HG03575 (cell line): ENCODE measurements around the gene TUBA1A.
"Not testable (repeated sequence)": the region's sequence is repeated elsewhere in the genome, so short reads cannot be mapped to it uniquely, and the experiment has no call there.

Experiments
- ATAC-seq: cut with Tn5 transposase; IDR thresholded peaks from one replicate; pipeline ENCODE4 v1.9.1; 2021; ENCODE audit not compliant: unreplicated experiment, insufficient number of reproducible peaks, low FRiP score; ENCODE audit errors: extremely low read depth

TUBA1A gene

DNA sequence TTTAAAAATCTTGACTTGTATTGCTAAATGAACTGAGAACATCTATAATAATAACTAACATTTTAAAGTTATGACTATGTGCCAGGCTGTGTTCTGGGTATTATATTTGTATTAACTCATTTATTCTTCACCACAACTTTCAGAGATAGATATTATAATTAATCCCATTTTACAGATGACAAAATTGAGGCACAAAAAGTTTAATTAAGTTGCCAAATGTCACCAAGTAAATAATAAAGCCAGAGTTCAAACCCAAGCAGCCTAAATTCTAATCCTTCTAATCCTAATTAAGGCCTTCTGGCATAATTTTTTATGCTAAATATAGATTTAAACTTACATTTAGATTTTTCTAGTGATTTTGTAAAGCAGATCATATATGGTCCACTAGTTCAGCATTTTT lies 17.5 kb upstream of the TUBA1A start:
- ATAC-seq = no peak

DNA sequence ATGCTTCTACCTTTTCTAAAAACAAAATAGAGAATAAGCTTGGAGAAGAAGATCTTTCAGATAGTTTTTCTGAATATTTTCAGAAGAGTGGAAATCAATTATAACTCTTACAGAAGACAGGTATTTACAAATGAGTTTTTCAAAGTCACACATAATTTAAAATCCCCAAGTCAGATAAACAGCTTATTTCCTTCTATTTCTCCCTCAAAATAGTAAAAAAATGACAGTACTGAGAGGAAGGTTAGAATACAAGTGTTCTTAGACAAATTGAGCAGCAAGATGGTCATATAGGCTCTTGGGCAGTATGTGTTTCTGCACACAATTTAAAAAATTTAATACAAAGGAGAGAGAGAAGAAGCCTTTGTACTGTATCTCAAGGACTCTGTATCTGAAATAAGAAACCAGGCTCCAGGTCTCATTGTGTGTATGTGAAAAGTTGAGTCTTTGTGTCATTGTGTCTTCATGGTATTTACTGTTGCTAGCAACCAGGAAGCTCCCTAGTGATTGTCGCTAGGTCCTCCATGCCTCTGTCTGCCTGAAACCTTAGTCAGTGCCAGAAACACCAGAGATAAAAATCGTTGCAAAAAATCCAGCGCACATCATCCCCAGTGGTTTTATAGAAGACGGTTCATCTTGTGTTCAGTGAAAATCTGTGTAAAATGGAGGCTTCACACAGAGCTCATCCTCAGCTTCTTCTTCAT lies 12.9 kb upstream of the TUBA1A start:
- no peak for ATAC-seq

GRCh38 chr12:49200919-49201594 lies 12.2 kb upstream of the TUBA1A start:
- ATAC-seq = no peak

GRCh38 chr12:49198431-49199155 lies 9.7 kb upstream of the TUBA1A start:
- no peak for ATAC-seq

DNA sequence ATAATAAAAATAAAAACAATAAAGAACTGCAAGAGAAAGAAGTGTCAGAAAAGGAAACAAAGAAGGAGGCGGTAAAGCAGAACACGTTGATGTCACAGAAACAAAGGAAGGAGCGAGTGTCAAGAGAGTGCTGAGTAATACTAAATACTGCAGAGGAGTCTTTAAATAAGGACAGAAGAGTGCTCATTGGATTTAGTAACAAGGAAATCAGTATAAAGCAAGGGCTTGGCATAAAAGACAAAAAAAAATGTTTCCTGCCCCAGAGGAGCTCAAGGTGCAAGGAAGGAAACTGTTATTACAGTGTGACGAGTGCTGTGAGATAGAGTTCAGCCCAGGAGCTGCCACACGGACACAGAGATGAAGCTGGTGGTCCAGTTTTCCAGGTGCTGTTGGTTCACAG lies 8.4 kb upstream of the TUBA1A start:
- no peak for ATAC-seq

DNA sequence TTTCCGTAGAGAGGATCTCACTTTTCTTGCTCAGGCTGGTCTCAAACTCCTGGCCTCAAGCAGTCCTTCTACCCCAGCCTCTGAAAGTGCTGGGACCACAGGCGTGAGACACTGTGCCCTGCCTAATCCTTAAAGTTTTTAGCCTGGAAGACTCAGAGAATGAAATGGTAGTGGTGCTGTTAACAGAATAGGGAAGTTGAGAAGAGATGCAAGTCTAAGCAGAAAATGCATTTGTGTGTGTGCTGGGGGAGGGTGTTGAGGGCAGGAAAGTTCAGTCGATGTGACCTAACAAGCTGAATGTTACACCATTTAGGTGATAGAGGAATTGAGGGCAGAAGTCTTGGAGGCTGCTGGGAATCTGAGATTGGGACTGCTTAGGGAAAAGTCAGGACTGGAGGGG lies 6.9 kb upstream of the TUBA1A start:
- no peak for ATAC-seq

- not testable (repeated sequence) for ATAC-seq
Observed at GRCh38 chr12:49193746-49194145, 4.9 kb upstream of the TUBA1A start.

DNA sequence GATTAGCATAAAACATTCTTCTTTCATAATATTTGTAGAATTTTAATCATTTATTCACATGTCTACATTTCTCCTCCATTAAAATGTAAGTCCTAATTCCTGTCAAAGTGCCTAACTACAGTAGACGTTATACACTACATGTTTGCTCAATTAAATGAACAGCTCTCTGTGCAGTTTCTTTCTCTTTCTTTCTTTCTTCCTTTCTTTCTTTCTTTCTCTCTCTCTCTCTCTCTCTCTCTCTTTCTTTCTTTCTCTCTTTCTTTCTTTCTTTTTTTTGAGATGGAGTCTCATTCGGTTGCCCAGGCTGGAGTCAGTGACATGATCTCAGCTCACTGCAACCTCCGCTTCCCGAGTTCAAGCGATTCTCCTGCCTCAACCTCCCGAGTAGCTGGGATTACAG lies 2.6 kb upstream of the TUBA1A start:
- ATAC-seq = not testable (repeated sequence)

DNA sequence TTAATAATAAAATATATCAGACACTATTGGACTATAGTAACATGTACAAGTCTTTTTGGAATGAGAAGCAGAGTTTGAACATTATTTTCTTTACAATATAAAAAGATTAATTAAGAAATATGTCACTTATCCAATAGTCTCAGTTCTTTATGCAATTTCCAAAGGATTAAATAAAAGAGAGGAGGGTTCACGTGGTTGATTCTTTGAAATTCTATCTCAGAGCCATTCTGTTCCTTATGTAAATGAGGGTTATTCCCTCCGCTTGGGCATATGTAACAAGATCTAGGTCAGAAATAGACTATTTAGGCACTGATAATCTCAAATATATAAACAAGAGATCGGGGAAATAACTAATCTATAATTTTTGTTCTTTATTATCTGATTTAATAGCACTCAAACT lies 2.1 kb upstream of the TUBA1A start:
- ATAC-seq = no peak

- ATAC-seq = no peak
Observed at GRCh38 chr12:49189731-49190716, 1.1 kb upstream of the TUBA1A start.

DNA sequence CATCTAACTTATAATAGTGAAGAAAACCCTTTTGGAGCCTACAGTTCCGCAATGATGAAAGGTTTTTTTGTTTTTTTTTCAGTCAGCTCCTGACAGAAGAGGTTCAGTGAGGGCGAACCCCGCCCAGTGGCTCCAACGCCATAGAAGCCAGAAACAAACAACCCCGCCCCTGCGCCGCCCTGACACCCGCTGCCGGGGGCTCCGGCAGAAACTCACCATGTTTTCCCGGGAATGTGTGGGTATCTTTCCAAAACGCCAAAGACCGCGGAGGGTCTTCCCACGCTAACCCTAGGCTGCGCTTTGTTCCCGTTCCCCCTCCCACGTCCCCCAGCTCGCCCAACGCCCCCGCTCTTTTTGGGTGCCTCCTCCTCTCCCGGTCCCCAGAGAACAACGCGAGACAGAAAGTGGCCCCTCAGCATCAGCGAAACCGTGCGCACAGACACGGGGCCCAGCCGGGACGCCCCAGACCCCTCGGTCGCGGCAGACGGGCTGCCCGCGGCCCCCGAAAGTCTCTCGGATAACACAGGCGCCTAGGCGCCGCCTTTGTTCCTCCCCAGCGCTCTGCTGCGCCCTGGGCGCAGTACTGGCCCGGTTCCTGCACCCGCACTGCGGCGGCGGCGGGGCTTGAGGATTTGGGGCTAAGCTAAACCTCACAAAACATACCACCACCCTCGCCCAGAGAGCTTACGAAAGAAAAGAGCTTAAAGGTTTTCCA lies 522 bp downstream of the TUBA1A start:
- no peak for ATAC-seq

DNA sequence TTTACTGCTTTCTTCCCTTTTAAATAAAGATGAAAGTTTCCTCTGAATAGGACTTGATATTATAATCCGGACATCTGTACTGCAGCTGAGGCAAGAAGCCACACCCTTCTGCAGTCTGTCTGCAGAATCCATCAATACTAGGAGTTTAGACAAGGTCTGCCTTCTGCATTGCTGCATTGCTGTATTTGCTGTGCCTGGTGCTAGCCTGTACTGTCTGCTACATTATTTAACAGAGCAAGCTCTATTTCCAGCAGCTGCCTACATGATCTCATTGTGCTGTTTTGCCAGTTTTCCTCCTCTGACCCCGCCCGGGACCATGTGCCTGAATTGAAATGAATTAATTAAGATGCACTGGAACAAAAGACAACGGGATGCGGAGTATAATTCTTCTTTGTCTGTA lies 1.7 kb downstream of the TUBA1A start:
- ATAC-seq = no peak

GRCh38 chr12:49186307-49186706 lies 2.6 kb downstream of the TUBA1A start:
- not testable (repeated sequence) for ATAC-seq

DNA sequence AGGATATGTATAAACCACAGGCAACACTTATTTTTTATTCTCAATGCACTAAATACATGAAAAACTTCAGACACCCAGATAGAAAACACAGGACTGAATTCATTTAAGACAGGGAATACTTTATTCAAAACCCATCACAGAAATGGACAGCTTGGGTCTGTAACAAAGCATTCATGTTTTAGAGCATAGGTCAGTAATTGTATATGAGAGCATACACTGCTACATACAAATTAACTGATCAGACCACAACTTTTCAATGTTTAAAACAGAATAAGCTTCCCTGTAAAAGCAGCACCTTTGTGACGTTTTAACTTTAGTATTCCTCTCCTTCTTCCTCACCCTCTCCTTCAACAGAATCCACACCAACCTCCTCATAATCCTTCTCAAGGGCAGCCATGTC lies 4.2 kb downstream of the TUBA1A start:
- not testable (repeated sequence) for ATAC-seq

- not testable (repeated sequence) for ATAC-seq
Observed at GRCh38 chr12:49183214-49183950, 5.5 kb downstream of the TUBA1A start.

DNA sequence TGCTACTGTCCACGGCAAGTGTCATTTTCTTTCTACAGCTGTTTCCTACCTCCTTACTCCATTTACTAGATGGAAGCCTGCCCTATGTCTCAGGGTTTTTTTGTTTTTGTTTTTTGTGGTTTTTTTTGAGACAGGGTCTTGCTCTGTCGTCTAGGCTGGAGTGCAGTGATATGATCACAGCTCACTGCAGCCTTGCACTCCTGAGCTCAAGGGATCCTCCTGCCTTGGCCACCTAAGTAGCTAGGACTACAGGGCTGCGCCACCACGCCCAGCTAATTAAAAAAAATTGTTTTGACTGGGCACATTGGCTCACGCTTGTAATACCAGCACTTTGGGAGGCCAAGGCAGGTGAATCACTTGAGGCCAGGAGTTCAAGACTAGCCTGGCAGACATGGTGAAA lies 14.7 kb downstream of the TUBA1A start:
- no peak for ATAC-seq

DNA sequence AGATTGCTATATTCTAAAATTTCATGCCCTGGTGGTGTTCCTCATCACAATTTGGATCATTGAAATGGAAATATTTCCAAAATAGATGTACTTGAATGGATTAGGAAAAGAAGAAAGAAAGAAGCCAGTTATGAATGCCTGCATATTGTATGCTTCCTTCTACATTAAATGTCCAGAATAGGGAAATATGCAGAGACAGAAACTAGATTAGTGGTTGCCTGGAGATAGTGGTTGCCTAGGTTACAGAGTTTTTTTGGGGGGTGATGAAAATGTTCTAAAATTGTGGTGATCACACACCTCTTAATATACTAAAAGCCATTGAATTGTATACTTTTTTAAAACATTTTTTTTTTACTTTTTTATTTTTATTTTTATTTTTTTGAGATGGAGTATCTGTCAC lies 18.0 kb downstream of the TUBA1A start:
- ATAC-seq = no peak

DNA sequence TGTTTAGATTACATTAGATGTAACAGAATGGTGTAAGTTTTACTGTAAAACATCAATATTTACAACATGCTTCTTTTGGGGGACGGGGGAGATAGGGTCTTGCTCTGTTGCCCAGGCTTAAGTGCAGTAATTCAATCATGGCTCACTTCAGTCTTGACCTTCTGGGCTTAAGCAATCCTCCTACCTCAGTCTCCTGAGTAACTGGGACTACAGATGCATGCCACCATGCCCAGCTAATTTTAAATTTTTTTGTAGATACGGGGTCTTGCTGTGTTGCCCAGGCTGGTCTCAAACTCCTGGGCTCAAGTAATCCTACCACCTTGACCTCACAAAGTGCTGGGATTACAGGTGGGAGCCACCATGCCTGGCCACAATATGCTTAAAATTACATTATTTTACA lies 23.8 kb downstream of the TUBA1A start:
- no peak for ATAC-seq
